K562 (cell line): ENCODE results near the gene HOPX. TPM values are rescaled to one million over a fixed set of nuclear protein-coding genes. Genes with fewer than 3 reads are reported as not detected.
"Not testable (repeated sequence)": the region's sequence is repeated elsewhere in the genome, so short reads cannot be mapped to it uniquely, and the experiment has no call there.

ENCODE experiments used
- ATAC-seq: fragments of 200-7000 bp; cut with Tn5 transposase; 3 replicates; pipeline ENCODE4 v1.9.1; 2020; ENCODE audit warnings: moderate library complexity
- BruUV-seq: library from RNA; stranded (reverse); fragments of 400-500 nt; replicated peaks from 2 replicates; lab custom pipeline; 2021; lab: Mats Ljungman, UMichigan
- CTCF ChIA-PET: fragments of 300-600 bp; formaldehyde crosslinking; extraction: SDS; loops from one replicate; lab custom pipeline; 2021; ENCODE audit warnings: low intra/inter-chr PET ratio; lab: Yijun Ruan, JAX
- POLR2A ChIA-PET: fragments of 300-600, 350-650 bp; sonication (Branson Sonifier 250); formaldehyde crosslinking; extraction: SDS; loops from one replicate; lab custom pipeline; 2021; ENCODE audit warnings: antibody characterized with exemption, inconsistent platforms; lab: Yijun Ruan, JAX
- DNase-seq, 4 experiments: peaks; one replicate each; pipeline versions ENCODE4 v3.0.0 to v3.0.0-alpha.2; 2011 to 2018; ENCODE audit warnings: low spot score in 3 of 4, mixed read lengths in 3 of 4; ENCODE audit errors: extremely low read depth in 1 of 4
- FAIRE-seq: peaks from 2 replicates; lab custom pipeline; 2011; peaks lifted over from hg19 to GRCh38; lab: Jason Lieb, UNC
- H2AFZ ChIP-seq: 2 replicates; pipeline ENCODE4 v1.6.0; 2011; ENCODE audit warnings: low read depth, low read length, control low read depth, inconsistent platforms
- H3K27ac ChIP-seq: fragments of 200-600 bp; 3 replicates; pipeline ENCODE4 v1.8.0; 2011; ENCODE audit warnings: low read depth, mild to moderate bottlenecking, control low read depth, inconsistent platforms, low read length, moderate library complexity, mixed read lengths; ENCODE audit errors: extremely low read depth
- H3K27me3 ChIP-seq, 2 experiments: fragments of 300-600 bp in 1 of 2; 2 replicates in 1 of 2; 3 replicates in 1 of 2; pipeline versions ENCODE4 v1.6.0 to v1.8.0; 2011; ENCODE audit warnings: inconsistent platforms in 2 of 2, low read length in 2 of 2, mild to moderate bottlenecking in 1 of 2, mixed read lengths in 1 of 2, moderate library complexity in 1 of 2; ENCODE audit not compliant: control insufficient read depth in 2 of 2, insufficient read depth in 2 of 2
- H3K36me3 ChIP-seq: fragments of 300-600 bp; 3 replicates; pipeline ENCODE4 v1.8.0; 2011; ENCODE audit warnings: mild to moderate bottlenecking, low read length, inconsistent platforms; ENCODE audit not compliant: control insufficient read depth, insufficient read depth
- H3K4me1 ChIP-seq, 2 experiments: fragments of 200-600 bp in 1 of 2; replicated peaks in 1 of 2; 2 replicates in 1 of 2; 3 replicates in 1 of 2; pipeline versions ENCODE4 v1.5.1 to v1.8.0; 2011; ENCODE audit warnings: inconsistent platforms in 2 of 2, low read length in 2 of 2, mild to moderate bottlenecking in 1 of 2, mixed read lengths in 1 of 2, moderate library complexity in 1 of 2; ENCODE audit not compliant: control insufficient read depth in 2 of 2, insufficient read depth in 2 of 2
- H3K4me2 ChIP-seq: 2 replicates; pipeline ENCODE4 v1.6.1; 2011; ENCODE audit warnings: low read length, control low read depth, inconsistent platforms, mixed read lengths; ENCODE audit not compliant: insufficient read depth
- H3K4me3 ChIP-seq: fragments of 200-600 bp; sonication (generic), shearing (Covaris generic); 2 replicates; pipeline ENCODE4 v1.5.1; 2016; ENCODE audit warnings: control low read depth, inconsistent platforms
- H3K79me2 ChIP-seq: fragments of 200-600 bp; 3 replicates; pipeline ENCODE4 v1.8.0; 2011; ENCODE audit warnings: low read length, inconsistent platforms; ENCODE audit not compliant: control insufficient read depth, insufficient read depth
- H3K9ac ChIP-seq, 2 experiments: 2 replicates each; pipeline versions ENCODE4 v1.6.0 to v1.6.1; 2011; ENCODE audit warnings: low read depth in 2 of 2, low read length in 2 of 2, control low read depth in 1 of 2, inconsistent platforms in 1 of 2, mild to moderate bottlenecking in 1 of 2, mixed read lengths in 1 of 2; ENCODE audit not compliant: insufficient read depth in 1 of 2
- H3K9me1 ChIP-seq: one replicate; pipeline ENCODE4 v1.6.0; 2011; ENCODE audit warnings: inconsistent platforms, mild to moderate bottlenecking, low read length, moderate library complexity; ENCODE audit not compliant: control insufficient read depth, insufficient read depth
- H3K9me3 ChIP-seq: replicated peaks from 2 replicates; pipeline ENCODE4 v1.5.1; 2011; ENCODE audit warnings: low read depth, low read length, inconsistent platforms; ENCODE audit not compliant: control insufficient read depth, insufficient read depth
- H4K20me1 ChIP-seq: replicated peaks from 2 replicates; pipeline ENCODE4 v1.6.1; 2011; ENCODE audit warnings: low read length, inconsistent platforms, mixed read lengths; ENCODE audit not compliant: control insufficient read depth, insufficient read depth
- CBX3 ChIP-seq, 2 experiments: IDR thresholded peaks; 1 replicate in 1 of 2; 2 replicates in 1 of 2; pipeline ENCODE4 v1.6.1; 2012; ENCODE audit warnings: inconsistent platforms in 2 of 2, low read length in 2 of 2, borderline replicate concordance in 1 of 2, control low read depth in 1 of 2
- KAT8 ChIP-seq: fragments of 450-650 bp; IDR thresholded peaks from 2 replicates; pipeline ENCODE4 v1.6.1; 2016; ENCODE audit warnings: low read depth, mild to moderate bottlenecking
- NFE2L1 ChIP-seq: fragments of 450-650 bp; IDR thresholded peaks from 2 replicates; pipeline ENCODE4 v1.6.1; 2016; ENCODE audit warnings: missing genetic modification characterization, low read depth, mild to moderate bottlenecking, missing compliant biosample characterization, moderate library complexity, borderline replicate concordance
- SUPT5H ChIP-seq: fragments of 450-650 bp; IDR thresholded peaks from 2 replicates; pipeline ENCODE4 v1.6.1; 2016
- TGIF2 ChIP-seq: sonication (generic); formaldehyde crosslinking; IDR thresholded peaks from 2 replicates; pipeline ENCODE4 v1.8.1; 2022; ENCODE audit warnings: mild to moderate bottlenecking, missing genetic modification reagents, moderate library complexity
- ZEB2 ChIP-seq: fragments of 450-650 bp; IDR thresholded peaks from 2 replicates; pipeline ENCODE4 v1.6.1; 2016
- ZNF146 ChIP-seq: IDR thresholded peaks from one replicate; pipeline ENCODE4 v1.6.1; 2018; ENCODE audit warnings: missing compliant biosample characterization; ENCODE audit not compliant: unreplicated experiment
- ZNF507 ChIP-seq: conservative IDR thresholded peaks from 2 replicates; pipeline ENCODE4 v1.6.1; 2017; ENCODE audit warnings: missing genetic modification characterization, missing compliant biosample characterization
- ZNF668 ChIP-seq: fragments of 250-450 bp; sonication (Bioruptor Pico); IDR thresholded peaks from 2 replicates; pipeline ENCODE4 v1.8.0; 2022; ENCODE audit warnings: mild to moderate bottlenecking, inconsistent platforms
- ZNF75A ChIP-seq: fragments of 450-650 bp; formaldehyde crosslinking; IDR thresholded peaks from 2 replicates; pipeline ENCODE4 v1.4.0; 2020; ENCODE audit warnings: mild to moderate bottlenecking
- WGBS: fragments of 100-300 bp; shearing (Covaris generic); methylation state at CpG from one replicate; pipeline ENCODE4 v1.1.6; 2016; ENCODE audit warnings: low coverage, mixed read lengths; ENCODE audit not compliant: insufficient coverage; ENCODE audit errors: missing lambda C conversion rate; 5-methylcytosine and 5-hydroxymethylcytosine counted together
- in situ Hi-C: fragments of 300-500 bp; cut with MboI; formaldehyde crosslinking; loops from 4 replicates; pipeline ENCODE4 v1.15.0; 2018; ENCODE audit warnings: inconsistent platforms, mixed read lengths
- intact Hi-C: fragments of 100-400 bp; cut with micrococcal nuclease; formaldehyde crosslinking; loops from 2 replicates; pipeline ENCODE4 v1.14.2; 2022
- polyA plus RNA-seq, 8 experiments: library from polyadenylated mRNA; depleted of rRNA in 4 of 8; stranded (reverse) in 5 of 8; unstranded in 3 of 8; fragments of >200 nt; fragmentation: Nextera tagmentation in 2 of 8; fragmentation: Illumina TruSeq in 1 of 8; extraction: Ambion mirVana in 2 of 8; extraction: Trizol in 1 of 8; gene quantifications; 2 replicates each; pipeline versions ENCODE4 v1.2.1 to v1.2.3, GENCODE V29; 2011 to 2014; ENCODE audit warnings: inconsistent platforms in 1 of 8, missing spikeins in 1 of 8
- total RNA-seq, 7 experiments: library from RNA; depleted of rRNA in 6 of 7; stranded (reverse); fragments of >200 nt in 6 of 7; fragmentation: Illumina TruSeq in 2 of 7; extraction: Trizol in 2 of 7; gene quantifications; 2 replicates each; pipeline versions ENCODE4 v1.2.1 to v1.2.3, GENCODE V29; 2011 to 2021; ENCODE audit warnings: low replicate concordance in 1 of 7
- TF ChIP-seq, protein P1 (sequence below): fragments of 450-650 bp; IDR thresholded peaks from 2 replicates; pipeline ENCODE4 v1.6.1; 2017; ENCODE audit warnings: mild to moderate bottlenecking, moderate library complexity
- TF ChIP-seq, protein P2 (sequence below): fragments of 250-450 bp; sonication (Bioruptor Pico); IDR thresholded peaks from 2 replicates; pipeline ENCODE4 v1.4.0; 2020; ENCODE audit warnings: mild to moderate bottlenecking
- TF ChIP-seq, protein P3 (sequence below): fragments of 250-450 bp; sonication (Bioruptor Pico); IDR thresholded peaks from 2 replicates; pipeline ENCODE4 v1.5.0; 2020; ENCODE audit warnings: mild to moderate bottlenecking

The HOPX gene
- total and polyA plus RNA-seq, 9 of the 15 experiments (the other 6 are each of a cell fraction or from before 2014, with no cell fraction given), result 0.24 TPM; not detected in 8

DNA sequence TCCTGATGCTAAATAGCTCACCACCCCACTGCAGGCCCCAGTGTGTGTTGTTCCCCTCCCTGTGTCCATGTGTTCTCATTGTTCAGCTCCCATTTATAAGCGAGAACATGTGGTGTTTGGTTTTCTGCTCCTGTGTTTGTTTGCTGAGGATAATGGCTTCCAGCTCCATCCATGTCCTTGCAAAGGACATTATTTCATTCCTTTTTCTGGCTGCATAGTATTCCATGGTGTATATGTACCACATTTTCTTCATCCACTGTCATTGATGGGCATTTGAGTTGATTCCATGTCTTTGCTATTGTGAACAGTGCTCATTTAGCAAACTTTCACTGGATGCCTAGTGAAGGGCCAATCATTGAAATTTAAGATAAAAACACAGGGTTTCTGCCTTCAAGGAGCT is 45.5 kb upstream of the HOPX start:
- in situ Hi-C loops, BruUV-seq, DNase-seq, H3K36me3 ChIP-seq, H3K27ac ChIP-seq, H3K79me2 ChIP-seq, H3K4me3 ChIP-seq, ATAC-seq, intact Hi-C loops, H3K9me1 ChIP-seq, H3K9me3 ChIP-seq, POLR2A ChIA-PET, H3K4me1 ChIP-seq, H3K4me2 ChIP-seq, H2AFZ ChIP-seq, H3K27me3 ChIP-seq, CTCF ChIA-PET, FAIRE-seq, H4K20me1 ChIP-seq, H3K9ac ChIP-seq: not testable (repeated sequence)
- TF ChIP-seq ZNF146, result peak; percentile 30
- 0% methylated on average over 1 of the region's 1 CpG for WGBS

DNA sequence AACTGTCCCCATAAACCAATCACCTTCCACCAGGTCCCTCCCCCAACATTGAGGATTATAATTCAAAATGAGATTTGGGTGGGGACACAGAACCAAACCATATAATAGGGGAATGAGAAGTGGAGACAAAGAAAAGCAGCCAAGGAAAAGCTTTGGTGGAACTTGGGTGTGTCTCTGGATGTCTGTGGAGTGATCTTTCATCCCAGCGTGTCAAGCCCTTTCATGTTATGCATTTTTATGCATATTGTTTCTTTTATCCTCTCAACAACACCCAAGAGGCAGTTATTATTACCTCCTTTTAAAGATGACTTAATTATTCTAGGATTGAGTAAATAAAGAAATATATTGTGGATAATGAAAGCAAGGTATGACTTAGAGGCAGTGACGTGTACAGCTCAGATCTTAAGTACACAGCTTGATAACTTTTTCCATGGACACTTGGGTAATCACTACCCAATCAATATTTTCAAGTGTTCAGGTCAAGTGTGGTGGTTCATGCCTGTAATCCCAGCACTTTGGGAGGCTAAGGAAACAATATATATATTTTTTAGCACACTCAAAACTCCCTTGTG is 42.6 kb upstream of the HOPX start:
- 0% methylated on average over 2 of the region's 2 CpGs for WGBS
- in situ Hi-C loops, result no loop called here
- Histone ChIP-seq H3K79me2 (no peaks in the 10 kb centered on the region), H3K9me3 (no peaks in the 10 kb centered on the region), H3K4me1 (no peaks in the 10 kb centered on the region; a peak in 1 of 5 replicates), H3K4me3 (no peak overlapping the region), H2AFZ (no peak overlapping the region), H3K27me3 (peaks cover 3 to 4% of the 10 kb centered on the region in 2 experiments; a peak in 1 of 5 replicates), H4K20me1 (no peaks in the 10 kb centered on the region), H3K9me1 (no peaks in the 10 kb centered on the region), H3K4me2 (no peak overlapping the region), H3K9ac (no peak overlapping the region), H3K27ac (no peak overlapping the region), H3K36me3 (no peaks in the 10 kb centered on the region)
- FAIRE-seq, result no peak
- intact Hi-C loops, result no loop called here
- CTCF ChIA-PET, result no interaction called here
- no peak for DNase-seq
- POLR2A ChIA-PET, result no interaction called here
- no peak for ATAC-seq
- no TSS peak for BruUV-seq
- no peak for TF ChIP-seq ZNF668 (CRISPR knock-in tag)
- TF ChIP-seq NFE2L1 (tag), result no peak
- TF ChIP-seq TGIF2 (CRISPR knock-in tag), result no peak
- TF ChIP-seq KAT8, result no peak
- TF ChIP-seq CBX3 (IDR thresholded peaks at IDR 0.05; ENCODE audit: borderline replicate concordance in 1 of 2, low read length in 2 of 2), result no peak
- no peak for TF ChIP-seq ZEB2
- no peak for TF ChIP-seq SUPT5H
- TF ChIP-seq ZNF75A, result no peak
- TF ChIP-seq, protein P1, sequence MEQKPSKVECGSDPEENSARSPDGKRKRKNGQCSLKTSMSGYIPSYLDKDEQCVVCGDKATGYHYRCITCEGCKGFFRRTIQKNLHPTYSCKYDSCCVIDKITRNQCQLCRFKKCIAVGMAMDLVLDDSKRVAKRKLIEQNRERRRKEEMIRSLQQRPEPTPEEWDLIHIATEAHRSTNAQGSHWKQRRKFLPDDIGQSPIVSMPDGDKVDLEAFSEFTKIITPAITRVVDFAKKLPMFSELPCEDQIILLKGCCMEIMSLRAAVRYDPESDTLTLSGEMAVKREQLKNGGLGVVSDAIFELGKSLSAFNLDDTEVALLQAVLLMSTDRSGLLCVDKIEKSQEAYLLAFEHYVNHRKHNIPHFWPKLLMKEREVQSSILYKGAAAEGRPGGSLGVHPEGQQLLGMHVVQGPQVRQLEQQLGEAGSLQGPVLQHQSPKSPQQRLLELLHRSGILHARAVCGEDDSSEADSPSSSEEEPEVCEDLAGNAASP, result no peak
- no peak for TF ChIP-seq ZNF507 (tag)
- TF ChIP-seq, protein P2, sequence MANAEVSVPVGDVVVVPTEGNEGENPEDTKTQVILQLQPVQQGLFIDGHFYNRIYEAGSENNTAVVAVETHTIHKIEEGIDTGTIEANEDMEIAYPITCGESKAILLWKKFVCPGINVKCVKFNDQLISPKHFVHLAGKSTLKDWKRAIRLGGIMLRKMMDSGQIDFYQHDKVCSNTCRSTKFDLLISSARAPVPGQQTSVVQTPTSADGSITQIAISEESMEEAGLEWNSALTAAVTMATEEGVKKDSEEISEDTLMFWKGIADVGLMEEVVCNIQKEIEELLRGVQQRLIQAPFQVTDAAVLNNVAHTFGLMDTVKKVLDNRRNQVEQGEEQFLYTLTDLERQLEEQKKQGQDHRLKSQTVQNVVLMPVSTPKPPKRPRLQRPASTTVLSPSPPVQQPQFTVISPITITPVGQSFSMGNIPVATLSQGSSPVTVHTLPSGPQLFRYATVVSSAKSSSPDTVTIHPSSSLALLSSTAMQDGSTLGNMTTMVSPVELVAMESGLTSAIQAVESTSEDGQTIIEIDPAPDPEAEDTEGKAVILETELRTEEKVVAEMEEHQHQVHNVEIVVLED (CRISPR knock-in tag), result no peak
- TF ChIP-seq, protein P3, sequence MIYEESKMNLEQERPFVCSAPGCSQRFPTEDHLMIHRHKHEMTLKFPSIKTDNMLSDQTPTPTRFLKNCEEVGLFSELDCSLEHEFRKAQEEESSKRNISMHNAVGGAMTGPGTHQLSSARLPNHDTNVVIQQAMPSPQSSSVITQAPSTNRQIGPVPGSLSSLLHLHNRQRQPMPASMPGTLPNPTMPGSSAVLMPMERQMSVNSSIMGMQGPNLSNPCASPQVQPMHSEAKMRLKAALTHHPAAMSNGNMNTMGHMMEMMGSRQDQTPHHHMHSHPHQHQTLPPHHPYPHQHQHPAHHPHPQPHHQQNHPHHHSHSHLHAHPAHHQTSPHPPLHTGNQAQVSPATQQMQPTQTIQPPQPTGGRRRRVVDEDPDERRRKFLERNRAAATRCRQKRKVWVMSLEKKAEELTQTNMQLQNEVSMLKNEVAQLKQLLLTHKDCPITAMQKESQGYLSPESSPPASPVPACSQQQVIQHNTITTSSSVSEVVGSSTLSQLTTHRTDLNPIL, result no peak
